Astrocyte (in vitro differentiated cells and primary cell): ENCODE results near the gene MAP1A. TPM values are rescaled to one million over a fixed set of nuclear protein-coding genes. Genes with fewer than 3 reads are reported as not detected.
A peak's percentile ranks its signal among the peaks of the same experiment; 100 is the strongest.

Experiments used
- DNase-seq: peaks from one replicate; pipeline ENCODE4 v3.0.0-alpha.2; 2010; ENCODE audit warnings: low read depth
- FAIRE-seq: peaks from 2 replicates; lab custom pipeline; 2011; peaks lifted over from hg19 to GRCh38; lab: Jason Lieb, UNC
- H2AFZ ChIP-seq: 2 replicates; pipeline ENCODE4 v1.6.0; 2012; ENCODE audit warnings: low read depth, low read length, inconsistent platforms
- H3K27ac ChIP-seq: 2 replicates; pipeline ENCODE4 v1.5.1; 2011; ENCODE audit warnings: low read depth, low read length, inconsistent platforms
- H3K27me3 ChIP-seq: 2 replicates; pipeline ENCODE4 v1.6.0; 2011; ENCODE audit warnings: low read length, inconsistent platforms; ENCODE audit not compliant: insufficient read depth
- H3K36me3 ChIP-seq: 2 replicates; pipeline ENCODE4 v1.5.1; 2011; ENCODE audit warnings: low read length, inconsistent platforms; ENCODE audit not compliant: insufficient read depth
- H3K4me1 ChIP-seq: 2 replicates; pipeline ENCODE4 v1.5.1; 2011; ENCODE audit warnings: low read length, inconsistent platforms; ENCODE audit not compliant: insufficient read depth
- H3K4me2 ChIP-seq: 2 replicates; pipeline ENCODE4 v1.6.0; 2012; ENCODE audit warnings: low read length, inconsistent platforms
- H3K4me3 ChIP-seq: 2 replicates; pipeline ENCODE4 v1.5.1; 2011; ENCODE audit warnings: low read depth, mild to moderate bottlenecking, low read length, inconsistent platforms; ENCODE audit not compliant: insufficient read depth
- H3K79me2 ChIP-seq: 2 replicates; pipeline ENCODE4 v1.6.0; 2012; ENCODE audit warnings: mild to moderate bottlenecking, low read length, inconsistent platforms; ENCODE audit not compliant: insufficient read depth
- H3K9ac ChIP-seq: 2 replicates; pipeline ENCODE4 v1.6.0; 2012; ENCODE audit warnings: mild to moderate bottlenecking, low read length, inconsistent platforms
- H3K9me3 ChIP-seq: 2 replicates; pipeline ENCODE4 v1.5.1; 2012; ENCODE audit warnings: low read depth, mild to moderate bottlenecking, low read length, inconsistent platforms; ENCODE audit not compliant: insufficient read depth
- H4K20me1 ChIP-seq: 2 replicates; pipeline ENCODE4 v1.6.0; 2012; ENCODE audit warnings: low read length, inconsistent platforms; ENCODE audit not compliant: insufficient read depth
- H3K27ac Mint-ChIP-seq: one replicate; pipeline ENCODE4 v1.8.0; 2021; ENCODE audit warnings: mild to moderate bottlenecking, mixed read lengths; ENCODE audit not compliant: unreplicated experiment
- H3K27me3 Mint-ChIP-seq: one replicate; pipeline ENCODE4 v1.8.0; 2021; ENCODE audit warnings: low read depth, mixed read lengths; ENCODE audit not compliant: unreplicated experiment
- H3K36me3 Mint-ChIP-seq: one replicate; pipeline ENCODE4 v1.8.0; 2021; ENCODE audit warnings: low read depth, mixed read lengths; ENCODE audit not compliant: unreplicated experiment
- H3K4me1 Mint-ChIP-seq: one replicate; pipeline ENCODE4 v1.8.0; 2021; ENCODE audit warnings: low read depth, mixed read lengths; ENCODE audit not compliant: unreplicated experiment
- H3K4me3 Mint-ChIP-seq: one replicate; pipeline ENCODE4 v1.8.0; 2021; ENCODE audit warnings: mild to moderate bottlenecking, moderate library complexity, mixed read lengths; ENCODE audit not compliant: unreplicated experiment
- H3K9me3 Mint-ChIP-seq: one replicate; pipeline ENCODE4 v1.8.0; 2021; ENCODE audit warnings: mild to moderate bottlenecking, mixed read lengths; ENCODE audit not compliant: unreplicated experiment
- EZH2 ChIP-seq: IDR thresholded peaks from 2 replicates; pipeline ENCODE4 v1.6.1; 2012; ENCODE audit warnings: mild to moderate bottlenecking, low read length, inconsistent platforms; ENCODE audit not compliant: insufficient read depth
- total RNA-seq: library from RNA; stranded (reverse); gene quantifications from 2 replicates; pipeline ENCODE4 v1.2.1, GENCODE V29; 2021
- TF ChIP-seq, protein P1 (sequence below): IDR thresholded peaks from 2 replicates; pipeline ENCODE4 v1.5.1; 2011; ENCODE audit warnings: low read depth, mild to moderate bottlenecking, inconsistent platforms, low read length, moderate library complexity; ENCODE audit not compliant: insufficient read depth

Gene MAP1A
- total RNA-seq, 1 donor from 2014 or later, result 142 TPM

DNA sequence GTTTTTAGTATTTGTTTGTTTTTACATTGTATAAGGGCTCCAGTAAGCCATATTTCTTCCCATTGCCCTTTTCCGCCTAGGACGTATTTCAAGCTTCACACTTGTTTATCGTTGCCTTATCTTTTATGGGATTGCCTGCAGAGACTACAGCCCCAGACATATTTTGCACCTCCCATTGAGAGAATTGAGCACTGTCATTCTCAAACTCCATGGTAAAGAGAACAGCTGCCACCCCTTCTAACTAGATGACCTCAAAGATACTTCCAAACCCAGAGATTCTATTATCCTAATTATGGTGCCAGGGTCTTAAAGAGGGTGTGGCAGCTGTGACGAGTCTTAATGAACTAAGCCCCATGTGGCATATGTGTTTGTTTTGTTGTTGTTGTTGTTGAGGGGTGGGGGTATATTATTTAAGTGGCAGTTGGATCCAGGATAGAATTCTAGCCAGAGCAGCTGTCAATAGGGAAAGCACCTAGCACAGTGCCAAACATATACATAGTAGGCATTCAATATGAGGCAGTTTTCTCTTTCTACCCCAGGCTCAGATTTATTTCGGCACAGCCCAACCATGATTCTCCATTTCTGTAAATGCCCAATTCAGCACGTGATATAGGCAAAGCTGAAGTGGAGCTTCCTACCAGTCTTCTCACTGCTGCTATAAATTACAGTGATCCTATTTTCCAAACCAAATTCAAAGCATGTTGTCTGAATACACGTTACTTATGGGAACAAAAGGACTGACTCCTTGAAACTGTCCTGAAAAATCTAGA, 23.5 kb upstream of the MAP1A start:
- H3K9me3 ChIP-seq, result no peaks in the 10 kb centered on the region
- H3K4me2 ChIP-seq, result peak overlapping the region; percentile 94
- no peak for FAIRE-seq
- Mint-ChIP-seq H3K27me3 (no peaks in the 10 kb centered on the region), H3K4me3 (peak overlapping the region; percentile 98), H3K4me1 (peaks cover 6% of the 10 kb centered on the region), H3K27ac (peak overlapping the region; percentile 95), H3K9me3 (no peaks in the 10 kb centered on the region), H3K36me3 (peaks cover 6% of the 10 kb centered on the region)
- peaks cover 14% of the 10 kb centered on the region for H3K79me2 ChIP-seq
- H3K27me3 ChIP-seq, result no peaks in the 10 kb centered on the region
- H2AFZ ChIP-seq, result peak overlapping the region; percentile 97
- H3K4me3 ChIP-seq, result peak overlapping the region; percentile 86
- no peaks in the 10 kb centered on the region for H3K36me3 ChIP-seq
- H3K9ac ChIP-seq, result peak overlapping the region; percentile 95
- peaks cover 5% of the 10 kb centered on the region for H3K4me1 ChIP-seq
- H4K20me1 ChIP-seq, result peaks cover 8% of the 10 kb centered on the region
- H3K27ac ChIP-seq, result peak overlapping the region; percentile 92
- TF ChIP-seq, protein P1, sequence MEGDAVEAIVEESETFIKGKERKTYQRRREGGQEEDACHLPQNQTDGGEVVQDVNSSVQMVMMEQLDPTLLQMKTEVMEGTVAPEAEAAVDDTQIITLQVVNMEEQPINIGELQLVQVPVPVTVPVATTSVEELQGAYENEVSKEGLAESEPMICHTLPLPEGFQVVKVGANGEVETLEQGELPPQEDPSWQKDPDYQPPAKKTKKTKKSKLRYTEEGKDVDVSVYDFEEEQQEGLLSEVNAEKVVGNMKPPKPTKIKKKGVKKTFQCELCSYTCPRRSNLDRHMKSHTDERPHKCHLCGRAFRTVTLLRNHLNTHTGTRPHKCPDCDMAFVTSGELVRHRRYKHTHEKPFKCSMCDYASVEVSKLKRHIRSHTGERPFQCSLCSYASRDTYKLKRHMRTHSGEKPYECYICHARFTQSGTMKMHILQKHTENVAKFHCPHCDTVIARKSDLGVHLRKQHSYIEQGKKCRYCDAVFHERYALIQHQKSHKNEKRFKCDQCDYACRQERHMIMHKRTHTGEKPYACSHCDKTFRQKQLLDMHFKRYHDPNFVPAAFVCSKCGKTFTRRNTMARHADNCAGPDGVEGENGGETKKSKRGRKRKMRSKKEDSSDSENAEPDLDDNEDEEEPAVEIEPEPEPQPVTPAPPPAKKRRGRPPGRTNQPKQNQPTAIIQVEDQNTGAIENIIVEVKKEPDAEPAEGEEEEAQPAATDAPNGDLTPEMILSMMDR, result no peak
- no peak for TF ChIP-seq EZH2
- no peak for DNase-seq

DNA sequence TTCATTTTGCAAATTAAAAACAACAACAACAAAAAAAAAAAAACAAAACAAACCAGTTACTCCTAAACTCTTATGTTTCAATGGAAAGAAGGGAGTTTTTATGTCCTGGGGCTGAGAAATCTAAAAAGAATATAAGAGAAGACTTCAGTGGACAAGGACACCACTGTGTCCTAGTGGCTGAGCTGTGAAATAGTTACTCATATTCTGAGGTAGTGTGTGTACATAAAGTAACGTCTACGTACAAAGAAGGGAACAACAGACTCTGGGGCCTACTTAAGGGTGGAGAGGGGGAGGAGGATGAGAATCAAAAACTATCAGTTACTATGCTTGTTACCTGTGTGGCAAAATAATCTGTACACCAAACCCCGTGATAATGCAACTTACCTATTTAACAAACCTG, 18.4 kb upstream of the MAP1A start:
- no peak overlapping the region for H3K27ac ChIP-seq
- H3K27me3 ChIP-seq, result no peaks in the 10 kb centered on the region
- no peaks in the 10 kb centered on the region for H3K79me2 ChIP-seq
- no peak for DNase-seq
- H3K4me1 Mint-ChIP-seq, result no peaks in the 10 kb centered on the region
- H3K4me1 ChIP-seq, result no peaks in the 10 kb centered on the region
- H3K27ac Mint-ChIP-seq, result no peak overlapping the region
- FAIRE-seq, result no peak
- TF ChIP-seq EZH2, result no peak
- TF ChIP-seq, protein P1, result no peak
- no peak overlapping the region for H2AFZ ChIP-seq
- H3K4me3 Mint-ChIP-seq, result no peak overlapping the region
- no peak overlapping the region for H3K9ac ChIP-seq
- no peaks in the 10 kb centered on the region for H3K36me3 Mint-ChIP-seq
- no peak overlapping the region for H3K4me3 ChIP-seq
- no peak overlapping the region for H3K4me2 ChIP-seq
- H3K9me3 Mint-ChIP-seq, result no peaks in the 10 kb centered on the region
- H3K36me3 ChIP-seq, result no peaks in the 10 kb centered on the region
- H3K27me3 Mint-ChIP-seq, result peaks cover 2% of the 10 kb centered on the region
- no peaks in the 10 kb centered on the region for H3K9me3 ChIP-seq
- no peaks in the 10 kb centered on the region for H4K20me1 ChIP-seq

DNA sequence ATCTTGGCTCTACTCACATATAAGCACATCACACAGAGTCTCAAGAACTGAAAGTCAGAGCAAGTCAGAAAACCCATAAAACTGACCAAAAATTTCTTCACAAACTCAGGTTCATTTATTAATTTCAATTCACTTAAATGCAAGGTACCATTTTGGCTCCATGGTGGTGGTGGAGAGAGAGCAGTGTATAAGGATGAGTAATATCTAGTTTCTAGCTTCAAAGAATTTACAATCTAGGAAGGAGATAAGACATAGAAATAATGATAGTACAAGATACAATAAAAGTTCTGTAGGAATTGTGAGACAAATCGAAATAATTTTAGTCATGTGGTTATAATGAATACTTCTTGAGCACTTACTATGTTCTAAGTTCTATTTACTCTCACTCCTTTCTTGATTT, 17.8 kb upstream of the MAP1A start:
- Histone ChIP-seq H3K27ac (no peak overlapping the region), H3K27me3 (no peaks in the 10 kb centered on the region), H3K36me3 (no peaks in the 10 kb centered on the region), H3K79me2 (no peaks in the 10 kb centered on the region), H3K9me3 (no peaks in the 10 kb centered on the region), H3K4me3 (no peak overlapping the region), H2AFZ (no peak overlapping the region), H3K4me2 (no peak overlapping the region), H3K4me1 (no peaks in the 10 kb centered on the region), H4K20me1 (no peaks in the 10 kb centered on the region), H3K9ac (no peak overlapping the region)
- no peak for TF ChIP-seq EZH2
- TF ChIP-seq, protein P1, result no peak
- Mint-ChIP-seq H3K4me3 (no peak overlapping the region), H3K4me1 (no peaks in the 10 kb centered on the region), H3K27me3 (peaks cover 2% of the 10 kb centered on the region), H3K36me3 (no peaks in the 10 kb centered on the region), H3K27ac (no peak overlapping the region), H3K9me3 (no peaks in the 10 kb centered on the region)
- no peak for DNase-seq
- no peak for FAIRE-seq
